ENCODE data around the gene CTNNA3.

CTNNA3 gene

GRCh38 chr10:66772548-66773471, 923.2 kb downstream of the CTNNA3 start:
- DNase-seq, result no peak

GRCh38 chr10:66767707-66768106, 928.3 kb downstream of the CTNNA3 start:
- no peak for DNase-seq

- no peak for DNase-seq
These were observed 933.7 kb downstream of the CTNNA3 start for GRCh38 chr10:66762218-66762729.

GRCh38 chr10:66760941-66761340, 935.1 kb downstream of the CTNNA3 start:
- DNase-seq, result no peak

GRCh38 chr10:66755474-66755873, 940.5 kb downstream of the CTNNA3 start:
- no peak for DNase-seq

- DNase-seq, result no peak
These were observed 943.3 kb downstream of the CTNNA3 start for GRCh38 chr10:66752714-66753113.

GRCh38 chr10:66748217-66748616, 947.8 kb downstream of the CTNNA3 start:
- DNase-seq, result no peak

- no peak for DNase-seq
These were observed 948.5 kb downstream of the CTNNA3 start for GRCh38 chr10:66747451-66747850.

- no peak for DNase-seq
These were observed 949.3 kb downstream of the CTNNA3 start for GRCh38 chr10:66746711-66747110.

GRCh38 chr10:66746246-66746645, 949.7 kb downstream of the CTNNA3 start:
- no peak for DNase-seq

- DNase-seq, result no peak
These were observed 951.1 kb downstream of the CTNNA3 start for GRCh38 chr10:66744915-66745314.

GRCh38 chr10:66737241-66737640, 958.8 kb downstream of the CTNNA3 start:
- no peak for DNase-seq

- DNase-seq, result peak in 1 of 58 donors; percentile 10
These were observed 972.2 kb downstream of the CTNNA3 start for GRCh38 chr10:66723608-66724400.

- DNase-seq, result no peak
These were observed 976.5 kb downstream of the CTNNA3 start for GRCh38 chr10:66719483-66719882.

GRCh38 chr10:66717231-66717981, 978.6 kb downstream of the CTNNA3 start:
- no peak for DNase-seq

- DNase-seq, result no peak
These were observed 981.3 kb downstream of the CTNNA3 start for GRCh38 chr10:66714741-66715140.

- DNase-seq, result no peak
These were observed 982.6 kb downstream of the CTNNA3 start for GRCh38 chr10:66713387-66713786.

- DNase-seq, result no peak
These were observed 997.9 kb downstream of the CTNNA3 start for GRCh38 chr10:66698069-66698468.

GRCh38 chr10:66695046-66695445, 1000.9 kb downstream of the CTNNA3 start:
- DNase-seq, result no peak

GRCh38 chr10:66684581-66684980, 1011.4 kb downstream of the CTNNA3 start:
- no peak for DNase-seq

GRCh38 chr10:66680886-66681285, 1015.1 kb downstream of the CTNNA3 start:
- no peak for DNase-seq
